Activated CD4-positive, alpha-beta T cell treated with anti-CD3 and anti-CD28 coated beads, Interleukin-10, Interleukin-2, amounts not matched to agents 100 ng/mL and 50 ng/mL, durations not matched to agents 16 hours and 8 hours (primary cell): ENCODE measurements around the gene ATG4C.
"Not testable (repeated sequence)": the region's sequence is repeated elsewhere in the genome, so short reads cannot be mapped to it uniquely, and the experiment has no call there.

Experiments
- DNase-seq: peaks from one replicate; pipeline ENCODE4 v3.0.0-alpha.2; 2020

ATG4C gene, protein sequence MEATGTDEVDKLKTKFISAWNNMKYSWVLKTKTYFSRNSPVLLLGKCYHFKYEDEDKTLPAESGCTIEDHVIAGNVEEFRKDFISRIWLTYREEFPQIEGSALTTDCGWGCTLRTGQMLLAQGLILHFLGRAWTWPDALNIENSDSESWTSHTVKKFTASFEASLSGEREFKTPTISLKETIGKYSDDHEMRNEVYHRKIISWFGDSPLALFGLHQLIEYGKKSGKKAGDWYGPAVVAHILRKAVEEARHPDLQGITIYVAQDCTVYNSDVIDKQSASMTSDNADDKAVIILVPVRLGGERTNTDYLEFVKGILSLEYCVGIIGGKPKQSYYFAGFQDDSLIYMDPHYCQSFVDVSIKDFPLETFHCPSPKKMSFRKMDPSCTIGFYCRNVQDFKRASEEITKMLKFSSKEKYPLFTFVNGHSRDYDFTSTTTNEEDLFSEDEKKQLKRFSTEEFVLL

DNA sequence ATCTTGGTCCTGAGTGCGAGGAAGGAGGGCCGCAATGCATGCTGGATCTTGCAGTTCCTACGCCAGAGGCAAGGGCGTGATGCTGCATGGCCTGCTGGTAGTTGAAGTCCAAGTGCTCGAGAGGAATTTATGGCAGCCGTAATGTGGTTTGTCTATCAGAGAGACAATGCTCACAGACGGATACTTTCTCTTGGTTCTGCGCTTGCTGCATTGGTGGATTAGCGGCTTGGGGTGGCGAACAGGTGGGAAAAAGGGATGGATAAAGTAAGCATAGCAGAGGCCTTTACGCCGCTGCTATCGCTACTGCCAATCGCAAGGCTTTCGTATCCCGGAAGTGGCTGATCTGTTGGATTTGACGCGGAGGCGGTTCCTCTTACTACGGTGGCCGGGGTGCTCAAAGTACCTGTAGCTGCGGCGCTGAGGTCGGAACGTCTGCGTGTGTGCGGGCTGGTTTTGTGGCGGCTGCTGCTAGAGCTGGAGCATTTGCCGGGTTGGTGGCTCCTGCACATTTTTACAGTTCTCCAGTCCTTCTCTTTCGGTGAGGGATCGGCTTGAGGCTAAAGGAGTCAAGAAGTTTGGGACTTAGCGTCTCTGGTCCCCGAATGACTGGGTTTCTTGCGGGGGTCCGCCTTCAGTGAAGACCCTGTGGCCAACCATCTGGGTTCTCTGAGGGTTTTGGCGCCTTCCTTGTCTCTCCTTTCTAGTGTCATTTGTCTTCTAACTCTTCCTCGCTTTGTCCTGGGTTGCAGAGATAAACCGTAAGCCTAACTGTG is at the start of gene ATG4C:
Gene ATG4C (plus strand): TSS at position 397 of the 773 bp plus-strand sequence. CDS start 19,655 bp downstream, outside the sequence.
- peak; percentile 95 for DNase-seq

DNA sequence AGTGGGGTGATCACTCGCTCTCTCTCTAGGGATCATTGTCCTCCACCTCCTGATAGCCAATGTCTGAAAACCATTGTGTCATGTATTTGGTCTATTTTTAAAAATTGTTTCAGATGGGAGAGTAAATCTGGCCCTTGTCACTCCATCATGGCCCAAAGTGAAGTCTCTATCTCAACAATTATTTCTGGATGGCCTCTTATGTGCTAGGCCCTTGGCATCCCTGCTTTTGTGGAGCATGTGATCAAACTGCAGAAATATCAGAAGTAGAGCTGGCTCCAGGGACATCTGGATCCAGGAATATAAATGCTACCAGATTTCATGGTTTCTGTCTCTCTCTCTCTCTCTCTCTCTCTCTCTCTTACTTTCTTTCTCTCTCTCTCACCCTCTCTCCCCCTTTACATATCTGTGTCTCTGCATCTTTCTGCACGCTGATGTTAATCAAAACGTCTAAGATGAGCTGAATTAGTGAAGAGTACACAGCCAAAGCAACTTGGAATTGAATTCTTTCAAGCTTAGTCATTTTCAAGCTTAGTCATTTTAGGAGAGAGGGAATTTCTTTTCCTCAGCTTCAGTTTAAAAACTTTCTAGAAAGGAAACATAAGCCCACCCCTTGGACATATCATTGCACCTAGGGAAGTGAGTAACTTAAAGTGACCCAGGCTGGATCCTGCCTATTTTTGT is 48.3 kb upstream of the ATG4C start:
- DNase-seq: no peak

- DNase-seq: not testable (repeated sequence)
Measured at GRCh38 chr1:62740701-62741100, 43.2 kb upstream of the ATG4C start.

- DNase-seq: no peak
Measured at GRCh38 chr1:62744611-62745577, 39.0 kb upstream of the ATG4C start.

- peak; percentile 30 for DNase-seq
Measured at GRCh38 chr1:62746086-62746808, 37.7 kb upstream of the ATG4C start.

GRCh38 chr1:62746809-62747138 is 37.2 kb upstream of the ATG4C start:
- no peak for DNase-seq

GRCh38 chr1:62753031-62753965 is 30.6 kb upstream of the ATG4C start:
- no peak for DNase-seq

DNA sequence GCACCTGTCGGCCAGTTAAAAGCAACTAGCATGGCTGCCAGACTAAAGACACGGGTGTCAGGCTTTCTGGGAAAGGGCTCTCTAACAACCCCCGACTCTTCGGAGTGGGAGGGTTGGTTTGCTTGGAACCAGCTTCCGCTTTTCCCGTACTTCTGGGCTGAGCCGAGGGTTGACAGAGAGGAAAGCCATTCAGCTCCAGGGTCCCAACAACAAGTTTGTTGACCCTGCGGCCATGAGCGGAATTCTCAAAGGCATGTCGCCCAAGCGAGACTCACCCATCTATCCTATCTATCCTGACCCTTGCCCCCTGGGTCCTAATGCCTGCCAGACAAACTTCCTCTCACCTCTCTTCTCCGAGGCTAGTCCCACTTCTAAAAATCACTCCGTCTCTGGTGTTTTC is 29.0 kb upstream of the ATG4C start:
- not testable (repeated sequence) for DNase-seq

DNA sequence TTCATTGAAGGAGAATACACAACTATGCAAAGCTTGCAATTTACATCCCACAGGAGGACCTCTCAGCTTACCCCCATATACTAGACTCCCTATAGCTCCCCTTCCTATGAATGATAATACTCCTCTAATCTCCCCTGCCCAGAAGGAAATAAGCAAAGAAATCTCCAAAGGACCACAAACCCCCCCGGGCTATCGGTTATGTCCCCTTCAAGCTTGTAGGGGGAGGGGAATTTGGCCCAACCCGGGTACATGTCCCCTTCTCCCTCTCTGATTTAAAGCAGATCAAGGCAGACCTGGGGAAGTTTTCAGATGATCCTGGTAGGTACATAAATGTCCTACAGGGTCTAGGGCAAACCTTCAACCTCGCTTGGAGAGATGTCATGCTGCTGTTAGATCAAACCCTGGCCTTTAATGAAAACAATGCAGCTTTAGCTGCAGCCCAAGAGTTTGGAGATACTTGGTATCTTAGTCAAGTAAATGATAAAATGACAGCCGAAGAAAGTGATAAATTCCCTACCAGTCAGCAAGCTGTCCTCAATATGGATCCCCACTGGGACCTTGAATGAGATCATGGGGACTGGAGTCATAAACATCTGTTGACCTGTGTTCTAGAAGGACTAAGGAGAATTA is 27.6 kb upstream of the ATG4C start:
- not testable (repeated sequence) for DNase-seq

DNA sequence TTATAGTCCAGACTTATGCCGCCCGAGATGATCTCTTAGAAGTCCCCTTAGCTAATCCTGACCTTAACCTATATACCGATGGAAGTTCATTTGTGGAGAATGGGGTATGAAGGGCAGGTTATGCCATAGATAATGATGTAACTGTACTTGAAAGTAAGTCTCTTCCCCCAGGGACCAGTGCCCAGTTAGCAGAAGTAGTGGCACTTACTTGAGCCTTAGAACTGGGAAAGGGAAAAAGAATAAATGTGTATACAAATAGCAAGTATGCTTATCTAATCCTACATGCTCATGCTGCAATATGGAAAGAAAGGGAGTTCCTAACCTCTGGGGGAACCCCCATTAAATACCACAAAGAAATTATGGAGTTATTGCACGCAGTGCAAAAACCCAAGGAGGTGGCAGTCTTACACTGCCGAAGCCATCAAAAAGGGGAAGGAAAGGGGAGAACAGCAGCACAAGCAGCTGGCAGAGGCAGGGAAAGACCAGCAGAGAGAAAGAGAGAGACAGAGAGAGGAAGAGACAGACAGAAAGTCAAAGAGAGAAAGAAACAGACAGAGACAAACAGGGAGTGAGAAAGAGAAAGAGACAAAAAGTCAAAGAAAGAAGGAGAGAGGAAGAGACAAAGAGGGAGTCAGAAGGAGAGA is 24.6 kb upstream of the ATG4C start:
- DNase-seq: not testable (repeated sequence)

- not testable (repeated sequence) for DNase-seq
Measured at GRCh38 chr1:62760021-62760782, 23.7 kb upstream of the ATG4C start.

DNA sequence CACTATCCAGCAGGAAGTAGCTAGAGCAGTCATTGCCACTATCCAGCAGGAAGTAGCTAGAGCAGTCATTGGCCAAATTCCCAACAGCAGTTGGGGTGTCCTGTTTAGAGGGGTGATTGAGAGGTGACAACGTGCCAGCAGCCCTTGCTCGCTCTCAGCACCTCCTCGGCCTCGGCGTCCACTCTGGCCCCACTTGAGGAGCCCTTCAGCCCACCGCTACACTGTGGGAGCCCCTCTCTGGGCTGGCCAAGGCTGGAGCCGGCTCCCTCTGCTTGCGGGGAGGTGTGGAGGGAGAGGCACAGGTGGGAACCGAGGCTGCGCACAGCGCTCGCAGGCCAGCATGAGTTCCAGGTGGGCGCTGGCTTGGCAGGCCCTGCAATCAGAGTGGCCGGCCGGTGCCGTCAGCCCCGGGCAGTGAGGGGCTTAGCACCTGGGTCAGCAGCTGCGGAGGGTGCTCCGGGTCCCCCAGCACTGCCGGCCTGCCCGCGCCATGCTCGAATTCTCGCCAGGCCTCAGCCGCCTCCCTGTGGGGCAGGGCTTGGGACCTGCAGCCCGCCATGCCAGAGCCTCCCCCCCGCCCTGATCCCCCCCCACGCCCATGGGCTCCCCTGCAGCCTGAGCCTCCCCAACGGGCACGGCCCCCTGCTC is 22.6 kb upstream of the ATG4C start:
- not testable (repeated sequence) for DNase-seq

DNA sequence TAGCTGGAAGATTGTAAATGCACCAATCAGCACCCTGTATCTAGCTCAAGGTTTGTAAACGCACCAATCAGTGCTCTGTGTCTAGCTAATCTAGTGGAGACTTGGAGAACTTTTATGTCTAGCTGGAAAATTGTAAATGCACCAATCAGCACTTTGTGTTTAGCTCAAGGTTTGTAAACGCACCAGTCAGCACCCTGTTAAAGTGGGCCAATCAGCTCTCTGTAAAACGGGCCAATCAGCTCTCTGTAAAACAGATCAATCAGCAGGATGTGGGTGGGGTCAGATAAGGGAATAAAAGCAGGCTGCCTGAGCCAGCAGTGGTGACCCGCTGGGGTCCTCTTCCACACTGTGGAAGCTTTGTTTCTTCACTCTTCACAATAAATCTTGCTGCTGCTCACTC is 21.9 kb upstream of the ATG4C start:
- not testable (repeated sequence) for DNase-seq

- DNase-seq: no peak
Measured at GRCh38 chr1:62765981-62766380, 18.0 kb upstream of the ATG4C start.

DNA sequence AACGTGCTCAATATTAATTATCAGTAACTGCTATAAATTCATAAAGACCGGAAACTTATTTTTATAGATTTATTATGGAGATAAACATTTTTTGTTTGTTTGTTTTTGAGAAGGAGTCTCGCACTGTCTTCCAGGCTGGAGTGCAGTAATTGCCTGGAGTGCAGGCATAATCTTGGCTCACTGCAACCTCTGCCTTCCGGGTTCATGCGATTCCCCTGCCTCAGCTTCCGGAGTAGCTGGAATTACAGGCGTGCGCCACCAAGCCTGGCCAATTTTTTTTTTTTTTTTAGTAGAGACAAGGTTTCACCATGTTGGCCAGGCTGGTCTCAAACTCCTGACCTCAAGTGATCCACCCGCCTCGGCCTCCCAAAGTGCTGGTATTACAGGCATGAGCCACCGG is 15.4 kb upstream of the ATG4C start:
- not testable (repeated sequence) for DNase-seq

DNA sequence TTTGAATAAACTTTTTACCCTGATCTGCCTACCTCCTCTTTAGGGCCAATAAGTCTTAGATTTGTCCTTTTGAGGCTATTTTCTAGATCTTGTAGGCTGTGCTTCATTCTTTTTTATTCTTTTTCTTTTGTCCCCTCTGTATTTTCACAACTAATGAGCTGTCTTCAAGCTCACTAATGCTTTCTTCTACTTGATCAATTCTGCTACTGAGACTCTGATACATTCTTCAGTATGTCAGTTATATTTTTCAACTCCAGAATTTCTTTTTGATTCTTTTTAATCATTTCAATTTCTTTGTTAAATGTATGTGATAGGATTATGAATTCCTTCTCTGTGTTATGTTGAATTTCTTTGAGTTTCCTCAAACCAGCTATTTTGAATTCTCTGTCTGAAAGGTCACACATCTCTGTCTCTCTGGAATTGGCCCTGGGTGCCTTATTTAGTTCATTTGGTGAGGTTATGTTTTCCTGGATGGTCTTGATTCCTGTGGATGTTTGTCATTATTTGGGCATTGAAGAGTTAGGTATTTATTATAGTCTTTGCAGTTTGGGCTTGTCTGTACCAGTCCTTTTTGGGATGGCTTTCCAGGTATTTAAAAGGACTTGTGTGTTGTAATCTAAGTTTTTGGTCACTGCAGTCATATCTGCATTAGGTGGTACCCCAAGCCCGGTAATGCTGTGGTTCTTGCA is 11.2 kb upstream of the ATG4C start:
- no peak for DNase-seq

GRCh38 chr1:62774006-62774405 is 9.9 kb upstream of the ATG4C start:
- DNase-seq: no peak
